RPMI8226 (cell line): ENCODE measurements around the gene PTPRJ.

Experiments used
- DNase-seq: peaks from one replicate; pipeline ENCODE4 v3.0.0-alpha.2; 2015

PTPRJ gene

GRCh38 chr11:48043111-48043990, 63.0 kb downstream of the PTPRJ start:
- no peak for DNase-seq

GRCh38 chr11:48043991-48044512, 63.7 kb downstream of the PTPRJ start:
- no peak for DNase-seq

GRCh38 chr11:48044577-48044976, 64.2 kb downstream of the PTPRJ start:
- no peak for DNase-seq

GRCh38 chr11:48045536-48045935, 65.2 kb downstream of the PTPRJ start:
- no peak for DNase-seq

- DNase-seq, result no peak
Observed at GRCh38 chr11:48047616-48048015, 67.3 kb downstream of the PTPRJ start.

- no peak for DNase-seq
Observed at GRCh38 chr11:48049036-48049435, 68.7 kb downstream of the PTPRJ start.

- no peak for DNase-seq
Observed at GRCh38 chr11:48050304-48050703, 69.9 kb downstream of the PTPRJ start.

GRCh38 chr11:48051217-48051830, 71.0 kb downstream of the PTPRJ start:
- DNase-seq, result no peak

- DNase-seq, result no peak
Observed at GRCh38 chr11:48052183-48053044, 72.1 kb downstream of the PTPRJ start.

- DNase-seq, result no peak
Observed at GRCh38 chr11:48054994-48055291, 74.6 kb downstream of the PTPRJ start.

GRCh38 chr11:48055292-48056132, 75.2 kb downstream of the PTPRJ start:
- no peak for DNase-seq

GRCh38 chr11:48056325-48057183, 76.2 kb downstream of the PTPRJ start:
- no peak for DNase-seq

GRCh38 chr11:48058064-48058463, 77.7 kb downstream of the PTPRJ start:
- DNase-seq, result no peak

- DNase-seq, result no peak
Observed at GRCh38 chr11:48058788-48059187, 78.4 kb downstream of the PTPRJ start.

GRCh38 chr11:48062649-48063048, 82.3 kb downstream of the PTPRJ start:
- no peak for DNase-seq

GRCh38 chr11:48063424-48063978, 83.1 kb downstream of the PTPRJ start:
- DNase-seq, result no peak

- DNase-seq, result no peak
Observed at GRCh38 chr11:48064306-48064705, 83.9 kb downstream of the PTPRJ start.

- DNase-seq, result no peak
Observed at GRCh38 chr11:48066881-48067800, 86.8 kb downstream of the PTPRJ start.

- DNase-seq, result no peak
Observed at GRCh38 chr11:48073031-48073861, 92.9 kb downstream of the PTPRJ start.
